Muscle of arm (tissue), 12 donors: ENCODE data around the gene IL1R2. TPM values are rescaled to one million over a fixed set of nuclear protein-coding genes. Genes with fewer than 3 reads are reported as not detected.

Experiments used
- DNase-seq: peaks from one replicate; pipeline ENCODE4 v3.0.0-alpha.2; 2013
- polyA plus RNA-seq, 12 donors: library from polyadenylated mRNA; unstranded; fragments of 120-200 nt; gene quantifications; one replicate each; pipeline ENCODE4 v1.2.1, GENCODE V29; 2013; ENCODE audit not compliant: insufficient read length in 12 of 12

IL1R2 gene
- polyA plus RNA-seq, 12 donors, result 0.28 to 2.0 (median 0.54) TPM; not detected in 8

- no peak for DNase-seq
Measured at GRCh38 chr2:102041351-102041750, 49.6 kb downstream of the IL1R2 start.

DNA sequence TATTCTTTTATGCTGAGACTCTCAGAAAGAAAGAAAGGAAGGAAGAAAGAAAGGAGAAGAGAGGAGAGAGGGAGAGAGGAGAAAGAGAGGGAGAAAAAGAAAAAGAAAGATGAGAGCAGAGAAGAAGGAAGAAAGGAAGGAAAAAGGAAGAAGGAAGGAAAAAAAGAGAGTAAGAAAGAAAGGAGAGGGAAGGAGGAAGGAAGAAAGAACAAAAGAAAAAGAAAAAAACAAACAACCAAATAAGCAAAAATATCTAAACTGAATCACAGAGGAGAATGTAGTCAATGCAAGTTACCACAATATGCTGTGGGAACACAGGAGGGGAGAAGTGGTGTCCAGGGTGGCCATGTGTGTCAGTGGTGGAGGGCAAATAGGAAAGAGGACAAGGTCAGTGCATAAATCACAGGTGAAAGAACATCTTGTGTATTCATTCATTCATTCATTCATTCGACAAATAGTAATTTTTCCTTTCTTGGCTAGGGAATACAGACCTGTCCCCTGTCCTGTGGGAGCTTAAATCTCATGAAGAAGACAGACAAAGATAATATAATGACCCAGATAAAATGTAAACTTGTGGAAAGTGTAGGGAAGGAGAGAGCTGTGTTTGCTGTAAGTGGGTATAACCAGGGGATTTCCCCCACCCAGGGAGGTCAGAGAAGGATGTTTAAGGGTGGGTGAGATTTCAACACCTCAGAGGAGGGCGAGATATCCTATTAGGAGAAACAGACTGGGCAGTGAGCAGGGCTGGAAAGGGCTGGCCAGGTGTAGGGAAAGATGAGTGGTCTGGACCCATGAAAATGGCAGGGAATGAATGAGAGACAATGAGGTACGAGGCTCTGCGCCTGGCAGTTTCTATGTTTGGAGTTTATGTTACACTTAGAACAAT, 50.7 kb downstream of the IL1R2 start:
- DNase-seq, result no peak

GRCh38 chr2:102043560-102043959, 51.8 kb downstream of the IL1R2 start:
- DNase-seq, result no peak

- no peak for DNase-seq
Measured at GRCh38 chr2:102044235-102044896, 52.6 kb downstream of the IL1R2 start.

GRCh38 chr2:102044967-102045489, 53.3 kb downstream of the IL1R2 start:
- no peak for DNase-seq

GRCh38 chr2:102045697-102046096, 53.9 kb downstream of the IL1R2 start:
- no peak for DNase-seq

DNA sequence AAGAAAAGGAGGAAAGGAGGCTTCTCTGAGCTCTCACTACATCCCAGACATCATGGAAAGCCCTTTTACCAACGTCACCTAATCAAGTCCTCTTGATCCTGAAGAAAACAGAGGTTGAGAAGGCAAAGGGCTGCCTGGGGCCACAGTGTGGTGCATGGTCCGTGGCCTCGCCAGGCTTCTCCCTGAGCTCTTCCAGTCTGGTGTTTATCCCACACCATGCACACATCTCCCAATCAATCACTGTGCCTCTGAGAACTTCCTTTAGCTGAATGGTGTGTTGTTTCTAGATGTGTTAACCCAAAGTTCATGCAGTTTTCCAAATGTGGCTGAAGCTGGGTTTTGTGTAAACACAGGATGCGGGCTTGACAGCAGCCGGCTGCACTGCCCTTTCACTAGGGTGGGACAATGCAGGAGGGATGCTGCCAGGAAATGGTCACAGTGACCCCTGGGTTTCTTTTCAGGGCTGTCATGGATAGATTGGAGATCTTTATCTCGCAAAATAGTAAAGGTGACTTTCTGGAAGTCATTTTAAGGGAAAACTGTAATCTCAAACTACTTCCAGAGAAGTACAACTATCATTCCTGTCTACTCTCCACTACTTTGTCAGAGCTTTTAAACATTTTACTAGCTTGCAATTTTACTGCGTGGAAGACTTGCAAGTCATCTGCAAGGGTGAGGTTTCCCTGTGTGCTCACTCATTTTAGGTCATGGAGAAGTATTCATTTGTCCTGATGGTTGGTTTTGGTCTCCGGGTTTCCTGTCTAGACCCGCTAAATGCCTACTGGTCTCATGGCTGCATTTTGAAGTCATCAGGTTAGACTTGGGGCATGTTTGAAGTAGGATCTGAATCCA, 54.6 kb downstream of the IL1R2 start:
- no peak for DNase-seq

- DNase-seq, result no peak
Measured at GRCh38 chr2:102048465-102048864, 56.7 kb downstream of the IL1R2 start.

- no peak for DNase-seq
Measured at GRCh38 chr2:102049756-102050443, 58.1 kb downstream of the IL1R2 start.

DNA sequence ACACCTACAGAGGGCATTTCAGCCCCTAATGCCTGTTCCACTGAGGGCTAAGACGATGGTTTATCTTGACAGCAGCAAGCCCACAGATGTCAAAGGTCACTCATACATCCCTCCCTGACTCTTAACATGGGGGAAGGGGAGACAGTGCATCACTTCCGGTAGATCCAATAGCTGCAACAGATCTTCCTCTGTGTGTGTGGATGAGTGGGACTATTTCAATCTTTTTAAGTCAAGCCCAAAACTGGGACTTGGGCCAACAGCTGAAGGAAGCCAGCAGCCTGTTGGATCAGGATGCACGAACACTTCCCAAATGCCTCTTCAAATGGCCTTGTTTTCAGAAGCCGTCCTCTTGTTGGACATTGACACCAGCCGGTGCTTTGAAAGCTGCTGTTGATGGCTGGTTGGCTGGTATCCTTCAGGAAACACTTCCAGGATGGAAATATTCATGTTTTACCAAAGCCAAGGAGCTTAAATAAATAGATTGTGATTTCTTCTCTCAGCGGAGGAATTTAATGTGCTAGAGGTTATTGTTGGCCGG, 59.2 kb downstream of the IL1R2 start:
- DNase-seq, result peak; percentile 94

DNA sequence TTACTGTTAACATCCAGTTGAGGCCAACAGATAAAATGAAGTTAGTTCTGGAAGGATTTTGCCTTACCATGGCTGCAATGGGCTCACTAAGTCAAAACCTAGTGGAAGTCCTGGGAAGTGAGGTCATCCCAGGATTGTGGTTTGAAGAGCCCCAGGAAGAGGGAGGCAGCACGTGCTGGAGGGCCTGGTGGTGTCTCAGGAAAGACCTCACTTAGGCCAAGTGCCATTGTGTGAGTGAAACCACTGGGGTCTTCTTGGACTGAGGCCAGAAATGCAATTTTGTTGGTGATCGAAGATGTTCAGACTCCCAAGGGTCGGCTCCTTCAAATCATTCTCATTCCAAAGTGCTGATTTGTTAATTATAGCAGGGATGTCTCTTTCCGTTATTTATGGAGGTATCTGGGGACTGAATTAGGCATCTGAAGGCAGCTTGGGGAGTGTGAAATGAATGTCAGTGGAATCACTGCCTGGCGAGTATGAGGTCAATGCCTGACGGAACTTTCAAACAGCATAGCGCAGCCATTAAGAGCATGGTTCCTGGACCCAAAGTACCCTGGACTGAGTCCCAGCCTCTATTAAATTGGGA, 60.0 kb downstream of the IL1R2 start:
- no peak for DNase-seq

DNA sequence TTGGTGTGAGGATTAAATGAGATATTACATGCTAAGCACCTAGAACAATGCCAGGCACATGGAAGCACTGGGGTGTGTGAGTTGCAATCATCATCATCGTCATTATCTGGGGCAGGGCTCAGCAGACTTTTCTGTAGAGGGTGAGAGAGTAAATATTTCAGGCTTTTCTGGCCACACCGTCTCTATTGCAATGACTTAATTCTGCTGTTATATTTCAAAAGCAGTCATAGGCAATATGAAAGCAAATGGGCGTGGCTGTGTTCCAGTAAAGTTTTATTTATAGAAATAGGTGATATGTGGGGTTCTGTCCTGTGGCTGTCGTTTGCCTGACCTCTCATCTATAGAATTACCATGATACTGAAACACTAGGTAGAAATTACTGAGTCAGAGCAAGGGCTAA, 60.6 kb downstream of the IL1R2 start:
- DNase-seq, result no peak

DNA sequence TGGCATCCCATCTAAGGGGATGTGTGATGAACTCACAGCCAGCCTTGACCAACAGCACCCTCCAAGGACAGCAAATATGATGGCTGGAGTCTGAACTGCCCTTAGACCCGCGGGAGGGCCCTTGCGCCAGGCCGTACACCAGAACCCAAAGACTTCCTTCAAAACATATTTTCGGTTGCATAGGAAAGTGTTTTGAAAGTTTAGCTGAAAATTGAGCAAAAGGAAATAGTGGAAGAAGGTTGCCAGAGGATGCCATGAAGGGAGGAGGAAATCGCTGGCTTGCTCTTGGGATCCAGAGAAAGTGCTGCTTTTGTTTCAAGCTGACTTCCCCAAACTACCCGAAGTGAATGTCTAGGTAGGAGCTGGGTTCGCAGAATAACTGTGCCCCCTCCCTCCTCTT, 61.3 kb downstream of the IL1R2 start:
- no peak for DNase-seq

- no peak for DNase-seq
Measured at GRCh38 chr2:102055346-102055990, 63.7 kb downstream of the IL1R2 start.

GRCh38 chr2:102056079-102056581, 64.4 kb downstream of the IL1R2 start:
- no peak for DNase-seq

- no peak for DNase-seq
Measured at GRCh38 chr2:102057502-102058292, 65.9 kb downstream of the IL1R2 start.

- no peak for DNase-seq
Measured at GRCh38 chr2:102058293-102058833, 66.6 kb downstream of the IL1R2 start.

GRCh38 chr2:102059151-102059550, 67.4 kb downstream of the IL1R2 start:
- DNase-seq, result no peak

DNA sequence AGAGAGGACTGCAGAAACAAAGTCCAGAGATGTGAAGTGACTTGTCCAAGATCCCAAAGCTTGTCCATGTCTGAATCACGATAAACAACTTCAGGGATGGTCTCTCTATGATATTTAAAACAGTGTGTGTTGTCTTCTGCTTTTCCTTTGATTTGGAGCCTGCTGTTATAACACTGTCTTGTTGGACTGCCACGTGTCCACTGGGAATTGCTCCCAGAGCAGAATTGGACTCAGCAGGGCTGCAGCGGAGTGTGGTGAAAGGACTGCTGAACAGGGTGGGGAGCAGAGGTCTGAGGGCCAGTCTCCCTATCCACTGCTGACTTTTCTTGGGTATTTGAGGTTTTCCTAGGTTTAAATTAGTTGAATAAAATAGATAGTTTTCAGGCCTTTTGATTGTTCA, 68.3 kb downstream of the IL1R2 start:
- DNase-seq, result no peak
